Heart left ventricle (tissue), 16 donors: ENCODE results near the gene CD300LG. TPM values are rescaled to one million over a fixed set of nuclear protein-coding genes. Genes with fewer than 3 reads are reported as not detected.

Experiments used
- ATAC-seq, 4 donors: fragments of 200-7000 bp; cut with Tn5 transposase; one replicate each; pipeline ENCODE4 v1.9.1; 2020 to 2022; ENCODE audit warnings: moderate library complexity in 4 of 4, mild to moderate bottlenecking in 3 of 4, moderate number of reproducible peaks in 1 of 4
- DNase-seq, 5 donors: peaks; one replicate each; pipeline ENCODE4 v3.0.0-alpha.2; 2020
- H3K27ac ChIP-seq, 12 donors: fragments of 200-600 bp; sonication (generic) in 4 of 12; one replicate each; pipeline versions ENCODE4 v1.5.0 to v1.8.0; 2016 to 2022; ENCODE audit warnings: mild to moderate bottlenecking in 2 of 12
- H3K27me3 ChIP-seq, 9 donors: fragments of 200-600 bp; sonication (generic) in 2 of 9; one replicate each; pipeline versions ENCODE4 v1.5.1 to v1.8.0; 2016 to 2022; ENCODE audit warnings: mild to moderate bottlenecking in 3 of 9
- H3K36me3 ChIP-seq, 9 donors: fragments of 200-600 bp; sonication (generic) in 2 of 9; one replicate each; pipeline versions ENCODE4 v1.5.0 to v1.8.0; 2018 to 2022; ENCODE audit warnings: mild to moderate bottlenecking in 2 of 9
- H3K4me1 ChIP-seq, 12 donors: fragments of 200-600 bp; sonication (generic) in 4 of 12; one replicate each; pipeline versions ENCODE4 v1.5.0 to v1.8.0; 2016 to 2022; ENCODE audit warnings: mild to moderate bottlenecking in 3 of 12
- H3K4me3 ChIP-seq, 12 donors: fragments of 200-600 bp; sonication (generic) in 4 of 12; one replicate each; pipeline versions ENCODE4 v1.5.0 to v1.8.0; 2017 to 2022; ENCODE audit warnings: mild to moderate bottlenecking in 9 of 12, moderate library complexity in 4 of 12
- H3K9me3 ChIP-seq, 12 donors: fragments of 200-600 bp; sonication (generic) in 4 of 12; one replicate each; pipeline versions ENCODE4 v1.5.0 to v1.8.0; 2016 to 2022; ENCODE audit warnings: mild to moderate bottlenecking in 1 of 12
- CTCF ChIP-seq, 12 donors: fragments of 200-600 bp; sonication (generic) in 4 of 12; IDR thresholded peaks; one replicate each; pipeline versions ENCODE4 v1.5.0 to v1.8.0; 2018 to 2022; ENCODE audit warnings: antibody characterized with exemption in 12 of 12, mild to moderate bottlenecking in 5 of 12
- POLR2A ChIP-seq, 2 donors: fragments of 450-650 bp; IDR thresholded peaks; one replicate each; pipeline ENCODE4 v1.6.1; 2017; ENCODE audit warnings: antibody characterized with exemption in 2 of 2, mild to moderate bottlenecking in 2 of 2, moderate library complexity in 2 of 2
- WGBS, 4 donors: extraction: QIAGEN DNeasy Blood & Tissue Kit in 2 of 4; methylation state at CpG; one replicate each; pipeline versions ENCODE4 v1.1.5 to v1.1.7; 2013 to 2018; 5-methylcytosine and 5-hydroxymethylcytosine counted together
- intact Hi-C, 10 donors: fragments of 100-400 bp; cut with DNase I; formaldehyde crosslinking; loops; one replicate each; pipeline versions ENCODE4 v1.11.1 to v1.14.2; 2022
- polyA plus RNA-seq, 2 donors: library from polyadenylated mRNA; stranded (reverse); fragments of 200-250 nt; gene quantifications; one replicate each; pipeline ENCODE4 v1.2.3, GENCODE V29; 2013
- total RNA-seq, 9 donors: library from RNA; depleted of rRNA in 2 of 9; stranded (reverse); fragments of >200 nt in 2 of 9; fragmentation: NEBNext Ultra II Directional in 3 of 9; extraction: Animal tissue kit (Norgen Biotek cat#: 25700) in 3 of 9; gene quantifications; one replicate each; pipeline versions ENCODE4 v1.1.0 to v1.2.4, GENCODE V29; 2016 to 2023
- donor health status: ischemic (EF 13 %, LVEDD 7.1; RV severe dilation, severe dysfunction).
- donor health status: healthy with polysubstance abuse.
- donor health status: DM: no; HTN: yes; CAD: no.
- donor health status: DM: no; HTN: no; CAD: no.
- donor health status: ischemic (EF 25% LVEDD 6.9; RV normal size, moderate dysfunction).
- donor health status: ischemic (EF 25% LVEDD 5.7; RV mildly dilated, moderate dysfunction).
- donor health status: healthy.
- donor health status: DM: yes; HTN: yes; CAD: no.
- donor health status: ischemic (EF 35%, LVEDD 5.7; RV mildly dilated, moderate dysfunction).
- donor health status: nonischemic (EF 11% LVEDD 7.7; RV severe dilation, severe dysfunction).
- donor health status: DM: yes; HTN: yes; CAD: no.
- donor health status: PGD.
- donor health status: ischemic (EF 29% LVEDD 5.4; RV normal size, mild dysfunction).
- donor health status: nonischemic (EF 23%, LVEDD 6.1; RV moderate dilation, normal function).

Gene CD300LG
- total and polyA plus RNA-seq, 11 donors, result 7.3 to 85.8 (median 19.9) TPM

GRCh38 chr17:43817826-43818225 lies 29.1 kb upstream of the CD300LG start:
- Histone ChIP-seq H3K36me3 (peaks cover 3 to 86% (median 54%) of the 10 kb centered on the region in 9 donors), H3K4me1 (peaks cover 0 to 31% (median 4%) of the 10 kb centered on the region in 12 donors), H3K9me3 (no peaks in the 10 kb centered on the region), H3K4me3 (no peak overlapping the region), H3K27ac (peak overlapping the region in 6 of 12 donors; percentile 8 to 66 (median 24)), H3K27me3 (no peaks in the 10 kb centered on the region)
- 82 to 91% (median 89%) methylated on average over 8 to 9 of the region's 9 CpGs for WGBS, 4 donors
- TF ChIP-seq CTCF (IDR thresholded peaks at IDR 0.05) (no peak), POLR2A (IDR thresholded peaks at IDR 0.05) (no peak)
- peak in 1 of 5 donors; percentile 17 for DNase-seq
- no peak for ATAC-seq
- intact Hi-C loops, result no loop called here

GRCh38 chr17:43818966-43819365 lies 28.0 kb upstream of the CD300LG start:
- 93 to 97% (median 94%) methylated on average over 5 of the region's 5 CpGs for WGBS, 4 donors
- H3K9me3 ChIP-seq, result no peaks in the 10 kb centered on the region
- intact Hi-C loops, result no loop called here
- no peak for ATAC-seq
- no peak overlapping the region for H3K27ac ChIP-seq
- DNase-seq, result no peak
- peaks cover 0 to 38% (median 9%) of the 10 kb centered on the region in 12 donors for H3K4me1 ChIP-seq
- TF ChIP-seq CTCF (IDR thresholded peaks at IDR 0.05), result no peak
- no peak for TF ChIP-seq POLR2A (IDR thresholded peaks at IDR 0.05)
- peaks cover 0 to 74% (median 50%) of the 10 kb centered on the region in 9 donors for H3K36me3 ChIP-seq
- no peaks in the 10 kb centered on the region for H3K27me3 ChIP-seq
- no peak overlapping the region for H3K4me3 ChIP-seq

GRCh38 chr17:43820759-43821158 lies 26.2 kb upstream of the CD300LG start:
- 86 to 91% (median 89%) methylated on average over 12 to 14 of the region's 14 CpGs for WGBS, 4 donors
- peak overlapping the region in 4 of 12 donors; percentile 9 to 86 (median 78) for H3K27ac ChIP-seq
- intact Hi-C loops, result loop anchor here in 1 of 10 donors (10.0 kb wide), 1 partner anchor 64 kb away; no protein-coding TSS in a partner anchor

More at GRCh38 chr17:43820759-43821158, 26.2 kb upstream of the CD300LG start:
- ATAC-seq (no peak), DNase-seq (no peak)
- H3K4me1 ChIP-seq, result peaks cover 0 to 56% (median 11%) of the 10 kb centered on the region in 12 donors
- no peaks in the 10 kb centered on the region for H3K9me3 ChIP-seq
- TF ChIP-seq POLR2A (IDR thresholded peaks at IDR 0.05), result no peak
- TF ChIP-seq CTCF (IDR thresholded peaks at IDR 0.05), result no peak
- no peaks in the 10 kb centered on the region for H3K27me3 ChIP-seq
- H3K36me3 ChIP-seq, result peaks cover 0 to 71% (median 48%) of the 10 kb centered on the region in 9 donors
- no peak overlapping the region for H3K4me3 ChIP-seq
